Gastrocnemius medialis (tissue), 4 donors: ENCODE results near the gene RELL1. TPM values are rescaled to one million over a fixed set of nuclear protein-coding genes. Genes with fewer than 3 reads are reported as not detected.

Experiments used
- ATAC-seq, 2 donors: fragments of 150-250 bp; one replicate each; pipeline ENCODE4 v1.9.1; 2016
- DNase-seq, 2 donors: peaks; one replicate each; pipeline ENCODE4 v3.0.0-alpha.2; 2019
- H3K27ac ChIP-seq, 4 donors: fragments of 200-600 bp; sonication (generic); 1 replicate in 1 of 4; 2 replicates in 3 of 4; pipeline ENCODE4 v1.5.1; 2016 to 2018; ENCODE audit warnings: mild to moderate bottlenecking in 2 of 4, moderate library complexity in 1 of 4
- H3K27me3 ChIP-seq, 3 donors: fragments of 200-600 bp; sonication (generic) in 2 of 3; 1 replicate in 1 of 3; 2 replicates in 2 of 3; pipeline versions ENCODE4 v1.5.1 to v1.6.0; 2016 to 2019; ENCODE audit warnings: mild to moderate bottlenecking in 1 of 3, moderate library complexity in 1 of 3
- H3K36me3 ChIP-seq, 2 donors: fragments of 200-600 bp; sonication (generic) in 1 of 2; one replicate each; pipeline ENCODE4 v1.5.1; 2017 to 2018
- H3K4me1 ChIP-seq, 2 donors: fragments of 200-600 bp; sonication (generic) in 1 of 2; one replicate each; pipeline ENCODE4 v1.5.1; 2016 to 2017; ENCODE audit warnings: mild to moderate bottlenecking in 2 of 2
- H3K4me3 ChIP-seq, 4 donors: fragments of 200-600 bp; sonication (generic) in 3 of 4; 1 replicate in 1 of 4; 2 replicates in 3 of 4; pipeline ENCODE4 v1.5.1; 2016 to 2019; ENCODE audit warnings: mild to moderate bottlenecking in 2 of 4
- H3K9me3 ChIP-seq, 3 donors: fragments of 200-600 bp; sonication (generic) in 2 of 3; 1 replicate in 1 of 3; 2 replicates in 2 of 3; pipeline ENCODE4 v1.5.1; 2016 to 2019
- POLR2A ChIP-seq, 2 donors: fragments of 450-650 bp; IDR thresholded peaks; one replicate each; pipeline ENCODE4 v1.6.1; 2017; ENCODE audit warnings: antibody characterized with exemption in 2 of 2, mild to moderate bottlenecking in 2 of 2, moderate library complexity in 2 of 2
- in situ Hi-C, 4 donors: fragments of 200-750 bp; cut with MboI; loops; one replicate each; pipeline versions ENCODE4 v1.15.0 to v1.8.0; 2017; ENCODE audit warnings: low sequenced_read_pairs in 4 of 4
- intact Hi-C: fragments of 100-400 bp; cut with DNase I; formaldehyde crosslinking; loops from one replicate; pipeline ENCODE4 v1.15.1; 2023; ENCODE audit warnings: low total_unique reads
- total RNA-seq, 4 donors: library from RNA; depleted of rRNA; stranded (reverse); fragments of >200 nt; gene quantifications; one replicate each; pipeline versions ENCODE4 v1.1.0 to v1.2.3, GENCODE V29; 2016
- TF ChIP-seq, protein P1 (sequence below), 5 experiments: fragments of 450-650 bp in 3 of 5; fragments of 200-600 bp in 2 of 5; sonication (generic) in 2 of 5; IDR thresholded peaks in 4 of 5; conservative IDR thresholded peaks in 1 of 5; 1 replicate in 4 of 5; 2 replicates in 1 of 5; pipeline ENCODE4 v1.5.1; 2016 to 2019; ENCODE audit warnings: antibody characterized with exemption in 5 of 5, mild to moderate bottlenecking in 3 of 5, moderate library complexity in 3 of 5

Gene RELL1
- total RNA-seq, 4 donors from 2014 or later: 13.7 to 36.3 (median 27.8) TPM

DNA sequence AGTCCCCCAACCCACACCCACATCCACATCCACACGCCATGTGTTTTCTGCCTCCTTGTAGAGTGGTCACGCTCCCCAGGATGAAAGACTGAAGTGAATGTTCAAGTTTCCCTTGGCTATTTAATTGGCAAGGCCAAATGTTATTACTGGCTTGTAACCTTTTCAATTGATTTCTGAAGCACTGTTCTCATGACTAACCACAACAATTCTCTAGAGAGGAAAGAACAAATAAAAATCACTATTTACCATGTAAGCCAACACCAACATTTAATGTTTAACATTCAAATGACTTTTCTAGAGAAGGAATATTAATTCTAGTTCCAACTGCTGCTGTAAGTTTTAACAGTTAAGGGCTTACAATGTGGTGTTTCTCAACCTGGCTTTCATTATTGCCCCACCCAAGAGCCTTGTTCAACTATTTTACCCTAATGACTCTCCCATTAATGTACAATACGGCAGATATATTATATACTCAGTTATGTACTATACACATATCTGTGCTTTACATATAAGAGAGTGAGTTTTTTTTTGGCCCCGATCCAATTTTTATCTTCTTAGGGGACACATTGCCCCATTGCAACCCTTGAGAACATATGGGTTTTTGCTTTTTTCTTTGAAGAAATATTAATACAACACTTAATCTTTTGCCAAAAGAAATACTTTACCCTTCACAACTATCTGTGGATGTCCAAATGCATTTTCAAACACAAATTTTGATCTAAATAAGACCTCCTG is 46.5 kb downstream of the RELL1 start:
- Histone ChIP-seq H3K27ac (no peak overlapping the region), H3K27me3 (no peaks in the 10 kb centered on the region), H3K36me3 (peaks cover 0 to 2% of the 10 kb centered on the region in 2 donors), H3K4me1 (peaks cover 0 to 6% of the 10 kb centered on the region in 2 donors), H3K4me3 (no peak overlapping the region), H3K9me3 (no peaks in the 10 kb centered on the region)
- DNase-seq (no peak), ATAC-seq (peak in 1 of 2 donors; percentile 30)
- TF ChIP-seq, protein P1, sequence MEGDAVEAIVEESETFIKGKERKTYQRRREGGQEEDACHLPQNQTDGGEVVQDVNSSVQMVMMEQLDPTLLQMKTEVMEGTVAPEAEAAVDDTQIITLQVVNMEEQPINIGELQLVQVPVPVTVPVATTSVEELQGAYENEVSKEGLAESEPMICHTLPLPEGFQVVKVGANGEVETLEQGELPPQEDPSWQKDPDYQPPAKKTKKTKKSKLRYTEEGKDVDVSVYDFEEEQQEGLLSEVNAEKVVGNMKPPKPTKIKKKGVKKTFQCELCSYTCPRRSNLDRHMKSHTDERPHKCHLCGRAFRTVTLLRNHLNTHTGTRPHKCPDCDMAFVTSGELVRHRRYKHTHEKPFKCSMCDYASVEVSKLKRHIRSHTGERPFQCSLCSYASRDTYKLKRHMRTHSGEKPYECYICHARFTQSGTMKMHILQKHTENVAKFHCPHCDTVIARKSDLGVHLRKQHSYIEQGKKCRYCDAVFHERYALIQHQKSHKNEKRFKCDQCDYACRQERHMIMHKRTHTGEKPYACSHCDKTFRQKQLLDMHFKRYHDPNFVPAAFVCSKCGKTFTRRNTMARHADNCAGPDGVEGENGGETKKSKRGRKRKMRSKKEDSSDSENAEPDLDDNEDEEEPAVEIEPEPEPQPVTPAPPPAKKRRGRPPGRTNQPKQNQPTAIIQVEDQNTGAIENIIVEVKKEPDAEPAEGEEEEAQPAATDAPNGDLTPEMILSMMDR (IDR thresholded peaks at IDR 0.05 in 4 of 5, conservative IDR thresholded peaks at IDR 0.05 in 1 of 5): no peak
- TF ChIP-seq POLR2A (IDR thresholded peaks at IDR 0.05): no peak
- intact Hi-C loops (loop anchor here (5.0 kb wide), 1 partner anchor 38 kb away; no protein-coding TSS in a partner anchor), in situ Hi-C loops (no loop called here)

DNA sequence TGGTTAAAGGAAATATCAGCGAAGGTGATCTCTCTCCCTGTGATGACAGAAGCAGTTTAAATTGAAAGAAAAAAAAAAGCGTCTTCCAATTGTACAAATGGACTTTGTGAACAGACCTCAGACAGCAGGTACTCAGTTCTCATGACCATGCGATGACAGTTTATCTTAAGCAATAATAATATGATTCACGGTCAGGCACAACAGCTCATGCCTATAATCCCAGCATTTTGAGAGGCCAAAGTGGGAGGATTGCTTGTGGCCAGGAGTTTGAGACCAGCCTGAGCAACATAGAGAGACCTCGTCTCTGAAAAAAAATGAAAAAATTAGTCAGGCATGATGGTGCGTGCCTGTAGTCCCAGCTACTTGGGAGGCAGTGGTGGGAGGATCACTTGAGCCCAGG is 51.0 kb downstream of the RELL1 start:
- H3K27ac ChIP-seq: peak overlapping the region in 3 of 4 donors; percentile 70 to 75 (median 74)
- peaks cover 16 to 30% of the 10 kb centered on the region in 2 donors for H3K4me1 ChIP-seq
- TF ChIP-seq, protein P1 (IDR thresholded peaks at IDR 0.05 in 4 of 5, conservative IDR thresholded peaks at IDR 0.05 in 1 of 5): no peak
- TF ChIP-seq POLR2A (IDR thresholded peaks at IDR 0.05): no peak
- H3K36me3 ChIP-seq: peaks cover 0 to 22% of the 10 kb centered on the region in 2 donors
- in situ Hi-C loops (no loop called here), intact Hi-C loops (loop anchor here (5.0 kb wide), 1 partner anchor 42 kb away; no protein-coding TSS in a partner anchor)
- ATAC-seq (no peak), DNase-seq (no peak)
- H3K4me3 ChIP-seq: no peak overlapping the region
- no peaks in the 10 kb centered on the region for H3K27me3 ChIP-seq
- H3K9me3 ChIP-seq: no peaks in the 10 kb centered on the region

DNA sequence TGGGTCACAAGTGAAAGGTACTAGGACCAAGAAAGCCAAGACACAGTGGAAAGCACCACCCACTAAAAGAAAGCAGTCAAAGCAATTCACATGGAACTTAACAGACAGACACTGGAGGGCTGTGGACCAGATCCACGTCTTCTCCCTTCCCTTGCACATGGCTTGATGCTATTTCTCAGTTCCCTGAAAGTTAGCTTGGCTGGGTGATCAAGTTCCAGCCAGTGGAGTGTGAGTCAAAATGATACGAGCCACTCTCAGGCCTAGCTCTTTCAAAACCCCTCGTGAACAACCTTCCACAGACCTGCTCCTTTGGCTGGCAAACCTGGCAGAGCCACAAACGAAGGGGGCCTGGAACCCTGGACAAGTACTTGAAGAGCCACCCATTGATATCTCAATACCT is 52.0 kb downstream of the RELL1 start:
- DNase-seq: peak in 1 of 2 donors; percentile 55
- Histone ChIP-seq H3K4me1 (peaks cover 21 to 35% of the 10 kb centered on the region in 2 donors), H3K9me3 (no peaks in the 10 kb centered on the region), H3K4me3 (no peak overlapping the region), H3K27me3 (no peaks in the 10 kb centered on the region), H3K36me3 (peaks cover 0 to 22% of the 10 kb centered on the region in 2 donors), H3K27ac (peak overlapping the region; percentile 23 to 75 (median 72))
- ATAC-seq: peak; percentile 44 to 85
- TF ChIP-seq POLR2A (IDR thresholded peaks at IDR 0.05): no peak
- TF ChIP-seq, protein P1 (IDR thresholded peaks at IDR 0.05 in 4 of 5, conservative IDR thresholded peaks at IDR 0.05 in 1 of 5): no peak
- in situ Hi-C loops (loop anchor here in 1 of 4 donors (5.0 kb wide), 1 partner anchor 33 kb away; no protein-coding TSS in a partner anchor), intact Hi-C loops (no loop called here)

DNA sequence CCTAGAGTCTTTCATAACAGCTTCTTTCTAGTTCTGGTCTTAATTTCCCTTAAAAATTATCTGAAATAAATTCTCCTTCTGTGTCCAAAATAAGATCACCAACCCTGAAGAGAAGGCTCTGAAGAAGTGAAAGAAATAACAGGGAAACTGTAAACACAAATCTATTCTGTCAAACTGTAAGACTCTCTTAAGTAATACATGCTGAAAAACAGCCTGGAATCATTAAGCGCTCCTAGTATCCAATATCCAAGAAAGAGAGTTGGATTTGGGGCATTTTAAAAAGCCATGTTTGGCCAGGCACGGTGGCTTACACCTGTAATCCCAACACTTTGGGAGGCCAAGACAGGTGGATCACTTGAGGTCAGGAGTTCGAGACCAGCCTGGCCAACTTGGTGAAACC is 53.3 kb downstream of the RELL1 start:
- H3K9me3 ChIP-seq: no peaks in the 10 kb centered on the region
- intact Hi-C loops (no loop called here), in situ Hi-C loops (loop anchor here in 1 of 4 donors (5.0 kb wide), 1 partner anchor 34 kb away; no protein-coding TSS in a partner anchor)
- H3K4me3 ChIP-seq: no peak overlapping the region
- peaks cover 21 to 46% of the 10 kb centered on the region in 2 donors for H3K4me1 ChIP-seq
- TF ChIP-seq, protein P1 (IDR thresholded peaks at IDR 0.05 in 4 of 5, conservative IDR thresholded peaks at IDR 0.05 in 1 of 5): no peak
- no peak for TF ChIP-seq POLR2A (IDR thresholded peaks at IDR 0.05)
- no peak for ATAC-seq
- H3K27me3 ChIP-seq: no peaks in the 10 kb centered on the region
- peak overlapping the region in 3 of 4 donors; percentile 52 to 83 (median 75) for H3K27ac ChIP-seq
- H3K36me3 ChIP-seq: peaks cover 0 to 22% of the 10 kb centered on the region in 2 donors
- DNase-seq: no peak
